Bronchial epithelial cell (primary cell): ENCODE data around the gene P2RY14. TPM values are rescaled to one million over a fixed set of nuclear protein-coding genes. Genes with fewer than 3 reads are reported as not detected.

ENCODE experiments used
- DNase-seq: peaks from one replicate; pipeline ENCODE4 v3.0.0-alpha.2; 2010; ENCODE audit warnings: low read depth
- FAIRE-seq: peaks from 2 replicates; lab custom pipeline; 2011; peaks lifted over from hg19 to GRCh38; lab: Jason Lieb, UNC
- H3K27me3 ChIP-seq: 2 replicates; pipeline ENCODE4 v1.5.1; 2011; ENCODE audit warnings: low read length; ENCODE audit not compliant: control insufficient read depth, insufficient read depth
- H3K36me3 ChIP-seq: 2 replicates; pipeline ENCODE4 v1.5.1; 2011; ENCODE audit warnings: low read length; ENCODE audit not compliant: control insufficient read depth, insufficient read depth
- H3K4me3 ChIP-seq: 2 replicates; pipeline ENCODE4 v1.5.1; 2011; ENCODE audit warnings: mild to moderate bottlenecking, low read depth, low read length, control low read depth
- CTCF ChIP-seq: IDR thresholded peaks from 2 replicates; pipeline ENCODE4 v1.5.1; 2011; ENCODE audit warnings: mild to moderate bottlenecking, moderate library complexity, low read length, control low read depth, inconsistent platforms; ENCODE audit not compliant: insufficient read depth, severe bottlenecking
- total RNA-seq: library from RNA; depleted of rRNA; stranded (reverse); fragments of >200 nt; gene quantifications from 2 replicates; pipeline ENCODE4 v1.2.1, GENCODE V29; 2014

Gene P2RY14
- total RNA-seq, 1 donor from 2014 or later: not detected

GRCh38 chr3:151198849-151199248, 79.5 kb downstream of the P2RY14 start:
- Histone ChIP-seq H3K4me3 (no peak overlapping the region), H3K36me3 (no peaks in the 10 kb centered on the region), H3K27me3 (no peaks in the 10 kb centered on the region)
- DNase-seq: no peak
- no peak for TF ChIP-seq CTCF
- no peak for FAIRE-seq

- FAIRE-seq: no peak
- no peak for TF ChIP-seq CTCF
Observed at GRCh38 chr3:151197981-151198767, 80.2 kb downstream of the P2RY14 start.

GRCh38 chr3:151197228-151197627, 81.1 kb downstream of the P2RY14 start:
- H3K4me3 ChIP-seq: no peak overlapping the region
- no peak for FAIRE-seq
- no peak for DNase-seq
- H3K27me3 ChIP-seq: no peaks in the 10 kb centered on the region
- no peak for TF ChIP-seq CTCF
- H3K36me3 ChIP-seq: no peaks in the 10 kb centered on the region

More at GRCh38 chr3:151197981-151198767, 80.2 kb downstream of the P2RY14 start:
- H3K27me3 ChIP-seq: no peaks in the 10 kb centered on the region
- no peak for DNase-seq
- H3K36me3 ChIP-seq: no peaks in the 10 kb centered on the region
- H3K4me3 ChIP-seq: no peak overlapping the region

GRCh38 chr3:151196434-151196833, 81.9 kb downstream of the P2RY14 start:
- DNase-seq: no peak
- FAIRE-seq: no peak
- no peak overlapping the region for H3K4me3 ChIP-seq
- H3K36me3 ChIP-seq: no peaks in the 10 kb centered on the region
- no peaks in the 10 kb centered on the region for H3K27me3 ChIP-seq
- no peak for TF ChIP-seq CTCF

- no peak for TF ChIP-seq CTCF
- no peak for DNase-seq
- no peak for FAIRE-seq
- no peak overlapping the region for H3K4me3 ChIP-seq
- no peaks in the 10 kb centered on the region for H3K36me3 ChIP-seq
- no peaks in the 10 kb centered on the region for H3K27me3 ChIP-seq
Observed at GRCh38 chr3:151195826-151196225, 82.5 kb downstream of the P2RY14 start.

- DNase-seq (no peak), FAIRE-seq (no peak)
- Histone ChIP-seq H3K4me3 (no peak overlapping the region), H3K36me3 (no peaks in the 10 kb centered on the region), H3K27me3 (no peaks in the 10 kb centered on the region)
- no peak for TF ChIP-seq CTCF
Observed at GRCh38 chr3:151192545-151192944, 85.8 kb downstream of the P2RY14 start.
